ENCODE results near the gene PDZD7. TPM values are rescaled to one million over a fixed set of nuclear protein-coding genes. Genes with fewer than 3 reads are reported as not detected.

The PDZD7 gene
- total RNA-seq, 2 experiments from 2014 or later: 0.14 to 0.66 TPM

DNA sequence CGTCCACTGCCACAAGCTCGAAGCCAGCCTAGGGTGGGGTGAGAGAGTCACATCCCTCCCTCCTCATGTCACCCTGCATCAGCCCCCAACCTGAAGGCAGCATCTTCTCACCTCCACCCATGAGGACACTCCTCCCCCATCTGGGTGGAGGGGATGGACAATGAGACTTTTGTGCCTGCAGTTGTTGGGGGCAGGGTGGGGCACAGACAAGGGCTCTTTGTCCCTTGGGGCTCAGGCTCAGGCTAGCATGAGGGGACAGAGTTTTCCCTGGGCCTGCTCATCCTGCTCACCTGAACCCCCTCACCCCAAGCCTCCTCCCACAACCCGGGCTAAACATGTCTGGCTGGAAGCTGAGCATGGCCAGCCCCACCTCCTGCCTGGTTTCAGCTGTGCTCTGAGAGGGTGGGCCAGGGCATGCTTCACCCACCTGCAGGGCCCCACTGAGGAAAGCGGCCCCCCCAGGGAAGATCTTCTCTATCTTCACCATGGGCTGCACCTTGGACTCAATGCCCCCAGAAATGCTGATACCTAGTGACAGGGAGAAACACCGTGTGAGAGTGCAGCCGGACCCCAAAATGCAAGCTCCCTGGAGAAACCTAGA, 22.0 kb downstream of the PDZD7 start:
- no peaks in the 10 kb centered on the region for H3K36me3 Mint-ChIP-seq
- no peak overlapping the region for H3K4me3 Mint-ChIP-seq
- no peak for DNase-seq
- H3K9me3 Mint-ChIP-seq: no peaks in the 10 kb centered on the region
- no peak overlapping the region for H3K27ac Mint-ChIP-seq
- peaks cover 6% of the 10 kb centered on the region for H3K27me3 Mint-ChIP-seq
- H3K4me1 Mint-ChIP-seq: peaks cover 10% of the 10 kb centered on the region

DNA sequence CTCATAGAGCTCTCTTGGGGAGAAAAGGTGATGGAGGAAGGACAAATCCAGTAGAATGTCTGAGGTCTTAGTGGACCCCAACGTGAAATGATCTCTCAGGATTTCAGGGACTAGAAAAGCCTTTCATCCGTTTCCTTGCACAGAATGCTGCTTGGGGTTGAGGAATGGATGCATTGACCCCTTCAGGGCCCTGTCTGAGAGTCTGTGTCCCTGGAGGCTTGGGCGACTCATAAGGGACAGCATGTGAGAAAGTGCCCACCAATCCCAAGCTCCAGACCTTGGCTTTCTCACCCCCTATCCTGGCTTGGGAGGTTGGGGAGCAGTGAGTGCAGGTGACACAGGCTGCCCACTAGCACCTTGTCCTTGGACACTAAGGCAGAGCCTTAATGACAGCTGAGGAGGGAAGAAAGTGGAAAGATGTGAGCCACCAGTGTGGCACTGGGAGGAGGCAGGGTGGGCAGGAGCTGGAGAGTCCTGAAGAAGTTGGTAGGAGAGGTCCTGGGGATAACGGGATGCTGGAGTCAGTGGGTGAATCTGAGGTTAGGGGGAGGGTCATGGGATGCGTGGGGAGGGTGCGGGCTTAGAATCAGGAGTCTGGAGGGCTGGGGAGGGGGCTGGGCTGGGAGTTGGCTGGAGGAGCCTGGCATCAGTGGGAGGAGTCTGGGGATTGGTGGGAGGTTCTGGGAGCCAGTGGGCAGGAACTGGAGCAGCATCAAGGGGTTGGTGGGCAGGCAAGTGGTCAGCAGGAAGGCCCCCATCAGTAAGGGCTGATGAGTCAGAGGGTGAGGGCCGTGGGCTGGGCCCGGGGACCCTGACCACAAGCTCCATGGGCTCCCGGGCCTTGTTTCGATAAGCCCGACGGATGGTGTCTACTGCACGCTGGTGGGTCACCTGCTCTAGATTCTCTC, 22.8 kb downstream of the PDZD7 start:
- H3K9me3 Mint-ChIP-seq: no peaks in the 10 kb centered on the region
- no peak overlapping the region for H3K4me3 Mint-ChIP-seq
- H3K27ac Mint-ChIP-seq: no peak overlapping the region
- H3K27me3 Mint-ChIP-seq: peaks cover 2% of the 10 kb centered on the region
- no peak for DNase-seq
- peaks cover 5% of the 10 kb centered on the region for H3K4me1 Mint-ChIP-seq
- no peaks in the 10 kb centered on the region for H3K36me3 Mint-ChIP-seq

DNA sequence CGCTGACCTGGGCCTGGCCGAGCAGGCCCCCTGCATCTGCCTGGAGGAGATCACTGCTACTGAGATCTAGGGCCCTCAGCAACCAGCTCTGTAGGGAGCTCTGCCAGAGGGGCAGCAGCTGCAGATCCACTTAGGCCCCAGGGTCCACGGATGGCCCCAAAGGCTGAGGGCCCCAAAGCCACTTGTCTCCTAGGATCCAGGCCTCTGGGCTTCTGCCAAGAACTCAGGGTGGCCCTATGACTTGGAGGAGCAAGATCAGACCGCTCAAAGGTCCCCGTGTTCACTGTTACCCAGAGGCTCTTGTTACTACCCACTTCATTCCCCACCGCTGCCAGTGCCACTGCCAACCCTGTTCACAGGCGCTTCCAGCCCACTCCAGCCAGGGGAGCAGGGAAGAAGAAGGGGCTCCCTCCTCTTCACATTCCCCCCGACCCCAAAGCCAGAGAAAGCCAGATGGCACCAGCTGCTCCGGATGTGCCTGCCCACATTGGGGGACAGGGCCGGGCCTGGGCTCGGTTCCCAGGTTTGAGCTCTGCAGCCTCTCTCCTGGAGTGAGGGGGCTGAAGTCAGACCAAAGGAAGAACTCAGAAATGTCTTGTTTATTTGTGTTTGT, 23.7 kb downstream of the PDZD7 start:
- no peak for DNase-seq
- no peak overlapping the region for H3K27ac Mint-ChIP-seq
- no peaks in the 10 kb centered on the region for H3K9me3 Mint-ChIP-seq
- H3K36me3 Mint-ChIP-seq: no peaks in the 10 kb centered on the region
- H3K4me3 Mint-ChIP-seq: no peak overlapping the region
- H3K27me3 Mint-ChIP-seq: no peaks in the 10 kb centered on the region
- H3K4me1 Mint-ChIP-seq: no peaks in the 10 kb centered on the region

DNA sequence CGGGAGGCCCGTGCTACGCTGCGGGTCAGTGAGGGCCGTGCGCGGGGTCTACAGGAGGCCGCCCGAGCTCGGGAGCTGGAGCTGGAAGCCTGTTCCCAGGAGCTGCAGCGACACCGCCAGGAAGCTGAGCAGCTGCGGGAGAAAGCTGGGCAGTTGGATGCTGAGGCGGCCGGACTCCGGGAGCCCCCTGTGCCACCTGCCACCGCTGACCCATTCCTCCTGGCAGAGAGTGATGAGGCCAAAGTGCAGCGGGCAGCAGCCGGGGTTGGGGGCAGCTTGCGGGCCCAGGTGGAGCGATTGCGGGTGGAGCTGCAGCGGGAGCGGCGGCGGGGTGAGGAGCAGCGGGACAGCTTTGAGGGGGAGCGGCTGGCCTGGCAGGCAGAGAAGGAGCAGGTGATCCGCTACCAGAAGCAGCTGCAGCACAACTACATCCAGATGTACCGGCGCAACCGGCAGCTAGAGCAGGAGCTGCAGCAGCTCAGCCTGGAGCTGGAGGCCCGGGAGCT, 24.3 kb downstream of the PDZD7 start:
- Mint-ChIP-seq H3K36me3 (no peaks in the 10 kb centered on the region), H3K4me1 (no peaks in the 10 kb centered on the region), H3K27ac (no peak overlapping the region), H3K27me3 (no peaks in the 10 kb centered on the region), H3K4me3 (no peak overlapping the region), H3K9me3 (no peaks in the 10 kb centered on the region)
- no peak for DNase-seq

DNA sequence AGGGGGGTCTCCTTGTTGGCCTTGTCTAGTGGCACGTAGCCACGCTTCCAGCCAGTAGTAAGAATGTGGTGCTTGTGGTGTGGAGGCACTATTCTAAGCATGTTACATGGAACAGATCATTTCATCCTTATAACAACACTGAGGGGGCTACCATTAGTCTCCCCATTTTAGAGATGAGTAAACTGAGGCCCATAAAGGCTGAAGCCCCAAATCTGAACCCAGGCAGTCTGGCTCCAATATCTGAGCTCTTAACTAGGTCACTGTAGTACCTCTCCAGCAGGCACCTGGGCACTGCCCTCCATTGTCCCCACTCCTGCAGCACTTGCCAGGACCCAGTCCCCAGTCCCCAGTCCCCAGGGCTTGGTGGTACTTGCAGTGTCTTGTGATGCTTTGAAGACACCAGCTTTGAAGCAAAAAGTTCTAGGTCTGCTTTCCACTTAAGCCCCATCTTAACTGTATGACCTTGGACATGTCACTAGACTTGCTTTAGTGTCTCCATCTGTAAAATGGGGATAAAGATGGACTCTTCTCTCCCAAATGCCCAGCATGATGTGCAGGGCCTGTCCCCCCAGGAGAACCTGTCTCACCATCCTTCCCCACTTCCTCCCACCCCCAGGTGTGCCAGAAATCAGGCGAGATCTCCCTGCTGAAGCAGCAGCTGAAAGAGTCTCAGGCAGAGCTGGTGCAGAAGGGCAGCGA, 24.9 kb downstream of the PDZD7 start:
- H3K9me3 Mint-ChIP-seq: no peaks in the 10 kb centered on the region
- no peak for DNase-seq
- H3K27ac Mint-ChIP-seq: no peak overlapping the region
- H3K27me3 Mint-ChIP-seq: no peaks in the 10 kb centered on the region
- no peaks in the 10 kb centered on the region for H3K36me3 Mint-ChIP-seq
- no peak overlapping the region for H3K4me3 Mint-ChIP-seq
- H3K4me1 Mint-ChIP-seq: peaks cover 2% of the 10 kb centered on the region

DNA sequence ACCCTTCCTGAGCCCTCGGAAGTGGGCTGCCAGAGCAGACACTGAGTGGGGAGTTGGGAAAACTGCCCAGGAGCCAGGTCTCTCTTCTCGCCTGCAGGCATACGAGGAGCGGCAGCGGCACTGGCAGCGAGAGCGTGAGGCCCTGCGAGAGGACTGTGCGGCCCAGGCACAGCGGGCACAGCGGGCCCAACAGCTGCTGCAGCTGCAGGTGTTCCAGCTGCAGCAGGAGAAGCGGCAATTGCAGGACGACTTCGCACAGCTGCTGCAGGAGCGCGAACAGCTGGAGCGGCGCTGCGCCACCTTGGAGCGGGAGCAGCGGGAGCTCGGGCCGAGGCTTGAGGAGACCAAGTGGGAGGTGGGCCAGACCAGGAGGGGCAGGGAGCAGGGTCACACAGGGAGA, 25.6 kb downstream of the PDZD7 start:
- no peaks in the 10 kb centered on the region for H3K9me3 Mint-ChIP-seq
- H3K36me3 Mint-ChIP-seq: no peaks in the 10 kb centered on the region
- H3K27me3 Mint-ChIP-seq: no peaks in the 10 kb centered on the region
- H3K27ac Mint-ChIP-seq: no peak overlapping the region
- no peak for DNase-seq
- peaks cover 3% of the 10 kb centered on the region for H3K4me1 Mint-ChIP-seq
- no peak overlapping the region for H3K4me3 Mint-ChIP-seq

DNA sequence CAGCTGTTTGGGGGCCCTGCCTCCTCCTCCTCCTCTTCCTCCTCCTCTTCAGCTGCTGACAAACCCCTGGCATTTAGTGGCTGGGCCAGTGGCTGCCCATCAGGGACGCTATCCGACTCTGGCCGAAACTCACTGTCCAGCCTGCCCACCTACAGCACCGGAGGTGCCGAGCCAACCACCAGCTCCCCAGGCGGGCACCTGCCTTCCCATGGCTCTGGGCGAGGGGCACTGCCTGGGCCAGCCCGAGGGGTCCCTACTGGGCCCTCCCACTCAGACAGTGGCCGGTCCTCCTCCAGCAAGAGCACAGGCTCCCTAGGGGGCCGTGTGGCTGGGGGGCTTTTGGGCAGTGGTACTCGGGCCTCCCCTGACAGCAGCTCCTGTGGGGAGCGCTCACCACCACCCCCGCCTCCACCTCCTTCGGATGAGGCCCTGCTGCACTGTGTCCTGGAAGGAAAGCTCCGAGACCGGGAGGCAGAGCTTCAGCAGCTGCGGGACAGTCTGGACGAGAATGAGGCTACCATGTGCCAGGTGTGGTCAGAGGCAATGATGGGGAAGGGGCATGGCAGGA, 27.2 kb downstream of the PDZD7 start:
- DNase-seq: no peak
- Mint-ChIP-seq H3K4me3 (no peak overlapping the region), H3K9me3 (no peaks in the 10 kb centered on the region), H3K36me3 (no peaks in the 10 kb centered on the region), H3K27me3 (no peaks in the 10 kb centered on the region), H3K27ac (no peak overlapping the region), H3K4me1 (peaks cover 4% of the 10 kb centered on the region)

DNA sequence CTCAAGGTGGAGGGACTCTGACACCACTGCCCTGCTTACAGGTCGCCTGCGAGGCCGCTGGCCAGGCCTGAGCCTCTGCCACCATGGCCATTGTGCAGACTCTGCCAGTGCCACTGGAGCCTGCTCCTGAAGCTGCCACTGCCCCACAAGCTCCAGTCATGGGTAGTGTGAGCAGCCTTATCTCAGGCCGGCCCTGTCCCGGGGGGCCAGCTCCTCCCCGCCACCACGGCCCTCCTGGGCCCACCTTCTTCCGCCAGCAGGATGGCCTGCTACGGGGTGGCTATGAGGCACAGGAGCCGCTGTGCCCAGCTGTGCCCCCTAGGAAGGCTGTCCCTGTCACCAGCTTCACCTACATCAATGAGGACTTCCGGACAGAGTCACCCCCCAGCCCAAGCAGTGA, 28.5 kb downstream of the PDZD7 start:
- peaks cover 10% of the 10 kb centered on the region for H3K4me1 Mint-ChIP-seq
- no peaks in the 10 kb centered on the region for H3K9me3 Mint-ChIP-seq
- no peaks in the 10 kb centered on the region for H3K36me3 Mint-ChIP-seq
- no peak overlapping the region for H3K4me3 Mint-ChIP-seq
- DNase-seq: no peak
- H3K27ac Mint-ChIP-seq: no peak overlapping the region
- no peaks in the 10 kb centered on the region for H3K27me3 Mint-ChIP-seq

DNA sequence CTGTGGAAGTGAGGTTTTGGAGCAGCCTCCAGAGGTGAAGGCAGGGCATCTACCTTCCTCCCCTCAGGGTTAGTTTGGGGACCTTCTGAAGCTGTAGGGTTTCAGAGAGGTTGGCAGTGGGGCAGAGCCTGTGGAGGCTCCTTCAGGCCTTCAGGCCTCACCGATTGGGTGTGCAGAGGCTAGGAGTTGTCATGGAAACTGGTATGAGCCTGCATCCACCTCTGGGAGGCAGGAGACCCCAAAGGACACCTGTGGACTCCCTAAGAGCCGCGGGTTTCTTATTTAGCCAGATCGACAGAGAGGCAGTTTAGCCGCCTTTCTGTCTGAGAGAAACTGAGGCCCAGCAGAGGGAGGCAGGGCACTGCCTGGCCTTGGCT, 29.3 kb downstream of the PDZD7 start:
- Mint-ChIP-seq H3K4me3 (no peak overlapping the region), H3K27ac (no peak overlapping the region), H3K27me3 (no peaks in the 10 kb centered on the region), H3K4me1 (peaks cover 10% of the 10 kb centered on the region), H3K9me3 (no peaks in the 10 kb centered on the region), H3K36me3 (no peaks in the 10 kb centered on the region)
- no peak for DNase-seq

DNA sequence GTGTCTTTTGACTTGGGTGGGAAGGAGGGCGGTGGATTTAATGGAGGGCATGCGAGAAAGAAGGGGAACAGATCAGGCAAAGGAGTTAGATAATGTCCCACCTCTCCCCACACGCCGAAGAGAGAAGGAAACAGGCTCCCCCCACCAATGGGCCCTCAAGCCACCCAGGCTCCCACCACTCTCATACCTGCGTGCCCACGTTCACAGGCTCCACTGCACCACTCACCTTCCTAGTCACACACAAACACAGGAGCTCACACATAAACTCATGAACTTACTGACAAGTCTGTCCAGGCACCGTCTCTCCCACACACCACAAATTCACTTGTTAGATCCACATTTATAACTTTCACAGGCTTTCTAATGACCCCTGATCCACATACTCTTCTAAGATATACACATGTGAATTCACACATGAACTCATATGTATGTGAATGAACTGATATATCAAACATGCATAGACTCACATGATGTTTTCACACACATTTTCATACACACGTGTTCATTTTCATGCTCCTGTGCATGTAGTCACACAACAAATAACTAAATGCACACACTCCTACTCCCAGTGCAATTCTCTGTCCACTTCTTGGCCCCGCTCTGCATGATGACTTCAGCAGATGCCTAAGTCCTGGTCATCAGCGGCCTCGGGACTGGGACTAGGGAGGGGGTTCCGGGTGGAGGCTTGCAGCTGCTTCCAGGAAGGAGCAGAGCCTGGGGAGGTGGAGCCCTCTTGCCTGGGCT, 29.8 kb downstream of the PDZD7 start:
- H3K4me3 Mint-ChIP-seq: peak overlapping the region; percentile 14
- H3K36me3 Mint-ChIP-seq: no peaks in the 10 kb centered on the region
- H3K27me3 Mint-ChIP-seq: no peaks in the 10 kb centered on the region
- H3K27ac Mint-ChIP-seq: no peak overlapping the region
- peaks cover 16% of the 10 kb centered on the region for H3K4me1 Mint-ChIP-seq
- no peak for DNase-seq
- no peaks in the 10 kb centered on the region for H3K9me3 Mint-ChIP-seq

DNA sequence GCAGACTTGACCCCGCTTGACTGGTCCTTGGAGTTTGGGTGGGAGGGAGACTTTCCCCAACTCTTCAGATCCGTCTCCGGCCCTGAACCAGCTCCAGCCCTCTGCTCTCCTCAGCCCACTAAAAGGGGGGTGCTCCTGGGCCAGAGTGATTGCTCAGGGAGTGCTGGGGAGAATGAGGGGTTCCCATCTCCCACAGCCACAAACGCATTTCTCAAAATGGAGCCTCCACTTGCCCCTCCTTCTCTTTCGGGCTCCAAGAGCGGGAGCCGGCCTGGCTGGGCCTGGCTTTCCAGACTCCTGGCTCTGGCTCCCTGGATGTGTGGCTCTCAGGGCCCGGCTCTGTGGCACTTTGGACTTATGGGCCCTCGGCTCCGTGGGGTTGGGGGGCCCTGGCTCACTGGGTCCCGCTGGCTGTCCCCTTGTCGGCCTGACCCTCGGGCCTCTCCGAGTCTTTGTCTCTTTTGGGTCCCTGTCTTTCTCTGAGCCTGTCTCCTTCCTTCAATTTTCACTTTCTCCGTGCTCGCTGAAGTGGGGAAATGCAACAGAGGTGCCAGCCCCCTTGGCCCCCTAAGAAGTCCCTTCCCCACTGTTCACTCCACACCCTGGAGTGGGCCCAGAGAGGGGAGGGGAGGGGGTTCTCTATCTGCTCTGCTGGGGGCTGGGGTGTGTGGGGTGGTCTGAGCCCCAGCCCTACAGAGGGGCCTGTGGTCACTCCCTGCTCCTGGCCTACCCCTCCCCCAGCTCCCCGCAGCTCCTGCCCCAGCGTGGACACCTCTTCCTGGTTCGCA, 30.6 kb downstream of the PDZD7 start:
- peak overlapping the region; percentile 72 for H3K4me3 Mint-ChIP-seq

DNA sequence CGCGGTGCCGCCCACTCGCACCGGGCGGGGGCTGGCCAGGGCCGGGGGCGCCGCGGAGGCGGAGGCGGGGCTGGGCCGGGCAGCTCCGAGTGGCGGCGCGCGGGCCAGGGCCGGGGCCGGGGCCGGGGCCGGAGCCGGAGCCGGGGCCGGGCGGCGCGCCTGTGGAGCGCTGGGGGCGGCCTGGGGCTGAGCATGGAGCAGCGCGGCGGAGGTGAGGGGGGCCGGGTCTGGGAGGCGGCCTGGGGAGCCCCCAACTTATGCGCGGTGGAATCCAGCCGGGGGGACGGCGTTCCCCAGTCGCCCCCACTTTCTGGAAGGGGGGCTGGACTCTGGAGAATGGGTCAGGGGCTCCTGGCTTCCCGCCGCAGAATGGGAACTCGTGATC, 31.2 kb downstream of the PDZD7 start, which contains the start of gene LZTS2:
Gene LZTS2, plus strand, starts transcription at position 67 of the 385 bp plus-strand sequence. CDS start 2,731 bp downstream, outside the sequence.
- Mint-ChIP-seq H3K27ac (peak within 1 kb of the TSS; percentile 87), H3K9me3 (no peaks in the 10 kb centered on the region), H3K4me3 (peak within 1 kb of the TSS; percentile 82), H3K36me3 (peaks cover 5% of the 10 kb centered on the region), H3K27me3 (no peaks in the 10 kb centered on the region), H3K4me1 (peaks cover 18% of the 10 kb centered on the region)
- DNase-seq: no peak

More for the DNA sequence above, 30.6 kb downstream of the PDZD7 start:
- no peak for DNase-seq
- Mint-ChIP-seq H3K9me3 (no peaks in the 10 kb centered on the region), H3K27me3 (no peaks in the 10 kb centered on the region), H3K27ac (no peak overlapping the region), H3K4me1 (peaks cover 18% of the 10 kb centered on the region), H3K36me3 (peaks cover 2% of the 10 kb centered on the region)

DNA sequence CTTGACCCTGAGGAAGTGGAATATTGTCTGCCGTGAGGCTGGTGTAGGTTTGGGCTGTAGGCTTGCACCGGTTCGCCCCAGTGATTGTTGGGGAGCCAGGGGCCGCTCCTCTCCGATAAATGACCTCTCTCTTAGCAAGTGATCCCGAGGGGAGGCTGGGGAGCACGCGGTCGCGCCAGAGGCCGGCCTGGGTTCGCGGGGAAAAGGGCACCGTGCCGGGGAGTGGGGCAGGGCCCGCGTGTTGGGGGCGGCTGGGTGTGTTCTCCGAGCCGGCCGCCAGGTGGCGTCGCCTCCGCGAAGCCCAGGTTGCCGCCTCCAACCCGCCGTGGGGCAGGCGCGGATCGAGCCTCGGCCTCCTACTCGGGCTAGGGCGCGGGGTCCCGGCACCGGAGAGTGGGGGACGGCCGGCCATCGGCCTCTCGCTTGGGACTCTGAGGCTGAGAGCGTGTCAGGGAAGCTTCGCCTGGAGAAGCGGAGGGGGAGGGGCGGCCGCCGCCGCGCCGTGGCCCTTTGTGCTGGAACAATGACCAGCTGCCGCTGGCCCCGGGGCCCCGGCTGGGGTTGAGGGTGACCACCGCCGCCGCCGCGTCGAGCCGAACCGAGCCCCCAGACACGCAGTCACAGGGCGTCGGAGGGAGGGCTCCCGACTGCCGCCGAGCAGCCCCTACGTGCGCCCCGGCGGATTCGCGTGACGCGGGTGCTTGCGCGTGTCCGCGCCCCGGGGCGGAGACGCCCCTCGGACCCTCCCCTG, 31.8 kb downstream of the PDZD7 start:
- Mint-ChIP-seq H3K4me3 (peak overlapping the region; percentile 82), H3K4me1 (peaks cover 18% of the 10 kb centered on the region), H3K36me3 (peaks cover 8% of the 10 kb centered on the region), H3K27ac (peak overlapping the region; percentile 87), H3K27me3 (no peaks in the 10 kb centered on the region), H3K9me3 (no peaks in the 10 kb centered on the region)
- DNase-seq: peak; percentile 86

Measured in activated naive CD8-positive, alpha-beta T cell treated with anti-CD3 and anti-CD28 coated beads for 36 hours (primary cell).